GM12801 (cell line): ENCODE results near the gene SH3RF3.

Experiments used
- TF ChIP-seq, protein P1 (sequence below): IDR thresholded peaks from one replicate; pipeline ENCODE4 v1.5.1; 2011; ENCODE audit warnings: control low read depth; ENCODE audit not compliant: insufficient read length; ENCODE audit errors: extremely low read depth

SH3RF3 gene

DNA sequence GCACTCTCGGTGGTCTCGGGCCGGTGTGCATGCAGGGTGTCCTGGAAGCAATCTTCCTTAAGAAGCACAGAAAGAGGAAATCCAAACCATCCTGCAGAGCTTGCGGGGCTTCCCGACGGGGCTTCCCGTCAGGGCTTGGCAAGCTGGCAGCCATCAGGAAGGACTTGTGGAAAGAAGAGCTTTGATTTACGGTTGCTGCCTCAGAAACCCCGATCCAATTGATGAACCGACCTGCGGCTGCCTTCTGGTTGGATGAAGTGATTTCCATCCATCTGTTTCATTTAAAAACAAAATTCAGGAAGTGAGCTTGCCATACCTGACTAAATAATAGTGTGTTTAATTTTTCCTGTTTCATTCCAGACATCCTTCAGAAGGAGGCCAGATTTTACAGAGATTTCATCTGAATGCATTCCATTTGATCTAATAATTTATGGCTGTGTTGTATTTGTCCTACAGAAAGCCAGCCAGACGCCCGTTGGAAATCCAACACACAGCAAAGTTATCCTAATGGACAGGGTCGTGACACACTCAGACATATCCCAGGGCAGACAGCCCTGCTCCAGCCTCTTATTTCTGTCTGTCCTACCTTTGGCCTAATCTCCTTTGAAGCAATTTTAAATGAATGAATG lies 343.4 kb downstream of the SH3RF3 start:
- TF ChIP-seq, protein P1, sequence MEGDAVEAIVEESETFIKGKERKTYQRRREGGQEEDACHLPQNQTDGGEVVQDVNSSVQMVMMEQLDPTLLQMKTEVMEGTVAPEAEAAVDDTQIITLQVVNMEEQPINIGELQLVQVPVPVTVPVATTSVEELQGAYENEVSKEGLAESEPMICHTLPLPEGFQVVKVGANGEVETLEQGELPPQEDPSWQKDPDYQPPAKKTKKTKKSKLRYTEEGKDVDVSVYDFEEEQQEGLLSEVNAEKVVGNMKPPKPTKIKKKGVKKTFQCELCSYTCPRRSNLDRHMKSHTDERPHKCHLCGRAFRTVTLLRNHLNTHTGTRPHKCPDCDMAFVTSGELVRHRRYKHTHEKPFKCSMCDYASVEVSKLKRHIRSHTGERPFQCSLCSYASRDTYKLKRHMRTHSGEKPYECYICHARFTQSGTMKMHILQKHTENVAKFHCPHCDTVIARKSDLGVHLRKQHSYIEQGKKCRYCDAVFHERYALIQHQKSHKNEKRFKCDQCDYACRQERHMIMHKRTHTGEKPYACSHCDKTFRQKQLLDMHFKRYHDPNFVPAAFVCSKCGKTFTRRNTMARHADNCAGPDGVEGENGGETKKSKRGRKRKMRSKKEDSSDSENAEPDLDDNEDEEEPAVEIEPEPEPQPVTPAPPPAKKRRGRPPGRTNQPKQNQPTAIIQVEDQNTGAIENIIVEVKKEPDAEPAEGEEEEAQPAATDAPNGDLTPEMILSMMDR = no peak

DNA sequence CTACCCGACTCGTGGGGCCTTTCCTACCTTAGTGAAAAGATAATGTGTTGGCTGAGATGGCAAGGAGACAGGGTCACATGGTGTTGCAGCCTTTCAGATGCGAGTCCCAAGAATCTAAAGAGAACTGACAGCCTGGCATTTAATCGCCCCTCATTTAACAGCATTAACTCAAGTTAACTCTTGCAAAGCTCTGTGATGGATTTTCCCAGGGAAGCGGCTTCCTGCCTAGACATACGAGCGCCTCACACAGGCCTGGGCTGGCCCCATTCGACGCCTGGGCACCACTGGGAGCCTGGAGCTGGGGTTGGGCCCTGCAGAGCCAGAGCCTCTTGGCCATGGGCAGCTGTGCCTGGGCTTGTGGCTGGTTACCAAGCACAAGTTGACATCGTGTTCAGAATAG lies 344.0 kb downstream of the SH3RF3 start:
- TF ChIP-seq, protein P1 = no peak

DNA sequence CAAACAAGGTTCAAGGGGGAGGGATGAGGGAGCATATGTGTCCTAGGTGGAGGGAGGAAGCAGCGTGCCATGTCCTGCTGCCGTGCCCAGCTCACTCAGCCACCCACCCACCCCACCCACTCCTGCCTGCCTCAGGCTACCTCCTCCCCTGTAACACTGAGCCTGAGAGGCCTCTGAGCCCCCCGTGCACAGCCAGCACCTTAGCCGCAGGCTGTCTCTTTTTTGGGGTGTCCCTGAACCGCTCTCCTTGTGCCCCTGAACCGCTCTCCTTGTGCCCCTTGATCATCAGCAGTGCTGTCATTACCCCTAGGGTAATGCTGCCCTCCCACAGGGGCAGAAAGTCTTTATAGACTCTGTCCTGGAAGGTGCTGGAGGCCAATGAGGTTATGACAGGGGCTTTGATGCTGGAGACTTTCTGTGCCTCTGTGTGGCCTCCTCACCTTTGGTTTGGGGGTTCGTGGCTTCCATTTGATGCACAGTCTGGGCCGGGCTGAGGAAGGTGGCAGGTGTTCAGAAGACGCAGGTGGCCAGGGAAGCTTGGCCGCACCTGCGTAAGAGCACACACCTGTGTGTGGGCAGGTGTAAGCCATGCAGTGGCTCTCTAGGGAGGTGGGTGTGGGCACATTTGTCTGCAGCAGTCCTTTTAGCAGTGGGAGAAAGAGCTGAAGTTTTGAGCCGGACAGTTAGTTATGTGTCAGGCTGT lies 344.8 kb downstream of the SH3RF3 start:
- TF ChIP-seq, protein P1 = no peak

DNA sequence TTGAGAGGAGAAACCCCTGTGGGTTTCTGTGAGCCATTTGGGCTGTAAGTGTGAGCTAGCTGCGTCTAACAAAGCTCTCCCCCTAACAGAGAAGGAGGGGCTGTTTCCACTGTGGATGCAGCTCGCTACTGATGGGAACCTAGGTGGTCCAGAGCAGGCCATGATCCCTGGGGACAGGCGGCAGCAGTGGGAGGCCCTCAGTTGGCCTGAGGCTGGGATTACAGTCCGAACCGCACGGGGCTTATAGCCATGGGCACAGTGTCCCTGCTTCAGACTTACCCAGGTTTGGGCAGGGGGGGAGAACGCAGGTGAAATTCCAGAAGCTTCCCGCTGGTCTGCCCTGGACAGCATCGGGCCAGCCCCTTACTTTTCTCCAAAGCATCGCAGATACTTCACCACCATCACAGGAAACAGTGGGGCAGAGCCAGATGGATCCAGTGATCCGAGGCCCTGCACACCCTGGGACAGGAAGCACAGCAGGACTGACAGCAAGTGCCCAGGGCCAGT lies 345.4 kb downstream of the SH3RF3 start:
- TF ChIP-seq, protein P1 = no peak

DNA sequence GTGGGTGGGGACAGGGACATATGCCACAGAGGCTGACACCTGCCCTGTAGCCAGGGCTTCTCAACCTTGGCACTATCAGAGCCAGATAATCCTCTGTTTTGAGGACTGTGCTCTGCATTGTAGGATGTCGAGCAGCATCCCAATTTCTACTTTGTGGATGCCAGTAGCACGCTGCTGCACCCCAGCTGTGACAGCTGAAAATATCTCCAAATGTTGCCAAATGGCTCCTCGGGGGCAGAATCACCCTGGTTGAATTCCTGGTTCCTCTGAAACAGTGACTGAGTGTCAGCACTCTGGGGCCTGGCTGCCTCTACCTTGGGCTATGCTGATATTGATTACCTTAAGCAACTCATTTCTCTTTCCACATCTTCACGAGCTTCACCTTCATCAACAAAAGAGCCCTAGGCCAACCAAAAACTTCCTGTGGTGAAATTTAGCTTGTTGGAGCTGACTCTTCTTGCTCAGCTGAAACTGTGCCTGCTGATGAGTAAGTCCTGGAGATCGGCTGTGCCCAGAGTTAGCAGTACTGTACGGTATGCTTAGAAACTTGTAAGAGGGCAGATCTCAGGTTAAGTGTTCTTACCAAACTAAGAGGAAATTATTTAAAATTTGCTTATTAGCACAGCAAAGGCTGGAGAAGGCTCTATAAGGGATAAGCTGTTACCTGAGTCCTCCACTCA lies 346.7 kb downstream of the SH3RF3 start:
- TF ChIP-seq, protein P1 = no peak

DNA sequence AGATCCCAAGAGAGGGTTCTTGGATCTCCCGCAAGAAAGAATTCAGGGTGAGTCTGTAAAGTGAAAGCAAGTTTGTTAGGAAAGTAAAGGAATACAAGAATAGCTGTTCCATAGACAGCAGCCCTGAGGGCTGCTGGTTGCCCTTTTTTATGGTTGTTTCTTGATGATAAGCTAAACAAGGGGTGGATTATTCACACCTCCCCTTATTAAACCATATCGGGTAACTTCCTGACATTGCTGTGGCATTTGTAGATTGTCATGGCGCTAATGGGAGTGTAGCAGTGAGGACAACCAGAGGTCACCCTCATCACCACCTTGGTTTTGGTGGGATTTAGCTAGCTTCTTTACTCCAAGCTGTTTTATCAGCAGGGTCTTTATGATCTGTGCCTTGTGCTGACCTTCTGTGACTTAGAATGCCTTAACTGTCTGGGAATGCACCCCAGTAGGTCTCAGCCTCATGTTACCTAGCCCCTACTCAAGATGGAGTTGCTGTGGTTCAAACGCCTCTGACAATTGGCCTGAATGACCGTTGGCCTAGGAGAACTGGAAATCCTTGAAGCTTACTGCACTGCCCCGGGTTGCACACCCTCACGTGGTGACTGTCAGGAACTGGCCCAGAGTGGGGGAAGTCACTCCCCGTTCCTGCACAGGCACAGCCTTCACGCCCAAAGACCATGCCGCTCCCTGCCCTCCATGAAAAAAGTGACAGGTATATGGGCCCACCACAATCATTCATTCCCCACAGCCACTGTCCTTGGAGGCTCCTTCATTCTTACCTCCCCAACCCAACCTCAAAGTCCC lies 347.8 kb downstream of the SH3RF3 start:
- TF ChIP-seq, protein P1 = no peak
